Measurements from ENCODE around the gene UBE2Q1. TPM values are rescaled to one million over a fixed set of nuclear protein-coding genes. Genes with fewer than 3 reads are reported as not detected.

UBE2Q1 gene
- total RNA-seq, 2 donors from 2014 or later, result 44.8 to 45.4 TPM

DNA sequence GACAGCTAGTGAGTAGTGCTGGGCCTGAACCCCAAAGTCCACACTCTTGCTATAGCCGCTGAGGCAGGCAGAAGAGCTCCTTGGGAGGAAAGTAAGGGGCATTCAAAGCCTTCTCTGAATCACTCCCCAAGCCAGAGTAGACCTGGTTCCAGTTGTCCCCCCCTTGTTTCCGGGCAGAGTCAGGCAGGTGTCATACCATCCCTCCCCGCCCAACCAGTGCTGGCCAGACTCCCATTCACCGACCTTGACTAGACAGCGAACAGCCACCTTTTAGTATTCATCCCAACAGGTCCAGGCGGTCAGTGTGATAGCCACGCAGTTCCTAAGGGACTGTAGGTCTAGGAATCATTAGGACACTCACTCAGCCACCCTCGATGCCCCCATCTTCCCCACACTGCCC lies 20.9 kb upstream of the UBE2Q1 start:
- intact Hi-C loops (cut with DNase I), result no loop called here
- DNase-seq (ENCODE audit: low spot score), result no peak

DNA sequence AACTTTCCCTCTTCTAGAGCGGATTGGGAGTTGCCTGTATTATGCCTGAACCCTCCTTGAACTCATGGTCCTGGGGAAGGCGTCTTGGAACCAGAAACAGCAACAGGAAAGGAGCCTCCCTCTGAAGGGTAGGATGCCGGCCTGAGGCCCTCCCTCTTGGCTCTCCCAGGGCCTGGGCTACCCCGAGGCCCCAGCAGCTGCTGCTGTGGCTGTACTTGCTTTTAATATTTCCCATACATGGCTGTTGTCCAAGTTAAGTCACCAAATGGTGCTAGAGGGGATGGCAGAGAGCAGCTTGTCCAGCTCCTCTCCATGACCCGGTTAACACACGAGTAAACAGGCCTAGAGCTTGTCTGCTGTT lies 19.6 kb upstream of the UBE2Q1 start:
- DNase-seq (ENCODE audit: low spot score), result no peak

DNA sequence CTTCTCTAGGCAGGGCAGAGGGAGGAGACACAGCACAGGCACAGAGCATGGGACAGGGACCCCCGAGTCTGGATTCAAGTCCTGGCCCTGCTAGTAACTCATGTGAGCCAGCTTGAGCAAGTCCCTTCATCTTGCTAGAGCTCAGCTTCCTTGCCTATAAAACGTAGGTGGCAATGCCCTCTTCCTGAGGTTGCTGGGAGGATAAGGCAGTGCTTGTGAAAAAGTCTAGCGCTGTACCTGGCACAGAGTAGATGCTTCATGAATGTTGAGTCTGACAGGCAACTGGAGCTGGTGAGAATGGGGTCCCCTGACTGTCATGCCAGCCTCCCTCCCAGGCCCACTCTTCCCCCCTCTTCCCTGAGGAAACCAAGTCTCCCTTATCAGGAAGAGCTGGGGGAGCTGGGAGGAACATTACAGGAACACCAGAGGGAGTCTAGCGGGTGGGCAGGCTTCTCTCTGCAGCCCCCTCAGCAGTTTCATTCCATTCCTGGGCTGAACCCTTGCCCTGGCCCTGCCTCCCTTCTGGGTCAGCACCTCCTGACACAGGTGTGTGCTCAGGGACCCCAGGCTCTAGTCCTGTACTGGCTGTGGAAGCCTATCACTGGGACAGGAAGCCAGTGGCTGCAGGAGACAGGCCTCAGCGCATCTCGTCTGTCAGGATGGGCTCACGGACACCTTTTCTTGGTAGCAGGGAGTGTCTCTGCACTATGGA lies 19.0 kb upstream of the UBE2Q1 start:
- intact Hi-C loops (cut with DNase I), result no loop called here
- no peak for DNase-seq (ENCODE audit: low spot score)

More for the DNA sequence above, 19.6 kb upstream of the UBE2Q1 start:
- intact Hi-C loops (cut with DNase I), result no loop called here

DNA sequence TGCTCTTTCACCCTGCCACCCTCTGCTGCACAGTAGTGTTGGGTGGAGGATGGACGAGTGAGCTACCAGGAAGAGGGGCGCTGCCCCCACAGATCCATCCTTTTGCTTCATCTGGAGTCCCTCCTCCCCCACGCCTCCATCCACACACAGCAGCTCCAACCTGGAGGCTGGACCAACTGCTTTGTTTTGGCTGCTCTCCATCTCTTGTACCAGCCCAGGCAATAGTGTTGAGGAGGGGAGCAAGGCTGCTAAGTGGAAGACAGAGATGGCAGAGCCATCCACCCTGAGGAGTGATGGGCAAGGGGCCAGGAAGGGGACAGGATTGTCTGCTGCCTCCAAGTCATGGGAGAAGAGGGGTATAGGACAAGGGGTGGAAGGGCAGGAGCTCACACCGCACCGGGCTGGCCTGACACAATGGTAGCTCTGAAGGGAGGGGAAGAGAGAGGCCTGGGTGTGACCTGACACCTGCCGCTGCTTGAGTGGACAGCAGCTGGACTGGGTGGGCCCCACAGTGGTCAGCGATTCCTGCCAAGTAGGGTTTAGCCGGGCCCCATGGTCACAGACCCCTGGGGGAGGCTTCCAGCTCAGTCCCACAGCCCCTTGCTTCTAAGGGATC lies 17.6 kb upstream of the UBE2Q1 start:
- intact Hi-C loops (cut with DNase I), result no loop called here
- no peak for DNase-seq (ENCODE audit: low spot score)

DNA sequence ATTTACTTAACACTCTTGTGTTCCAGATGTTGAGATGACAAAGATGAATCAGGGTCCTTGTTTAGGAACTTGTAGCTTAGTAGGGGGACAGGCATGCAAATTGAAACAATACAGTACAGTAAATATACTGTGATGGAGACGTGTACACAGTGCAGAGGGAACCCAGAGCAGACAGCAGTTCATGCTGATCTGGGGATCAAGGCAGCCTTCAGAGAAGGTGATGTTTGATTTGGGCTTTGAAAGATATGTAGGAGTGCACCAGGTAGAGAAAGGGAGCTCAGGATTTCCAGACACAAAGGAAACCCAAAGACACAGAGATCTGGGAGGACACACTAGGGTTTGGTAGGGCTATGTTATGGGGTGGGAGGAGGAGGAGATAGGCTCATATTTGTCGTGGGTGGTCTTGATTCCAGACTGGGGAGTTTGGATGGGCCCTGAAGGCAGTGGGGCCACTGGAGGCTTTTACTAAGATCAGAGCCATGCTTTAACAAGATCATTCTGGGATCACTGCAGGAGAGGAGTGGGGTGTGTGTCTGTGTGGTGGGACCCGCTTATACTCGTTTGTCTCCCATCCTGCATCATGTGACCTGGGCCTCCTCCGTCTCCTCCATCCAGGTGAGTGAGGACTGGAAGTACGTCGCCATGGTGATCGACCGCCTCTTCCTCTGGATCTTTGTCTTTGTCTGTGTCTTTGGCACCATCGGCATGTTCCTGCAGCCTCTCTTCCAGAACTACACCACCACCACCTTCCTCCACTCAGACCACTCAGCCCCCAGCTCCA lies 16.9 kb upstream of the UBE2Q1 start:
- intact Hi-C loops (cut with DNase I), result no loop called here
- no peak for DNase-seq (ENCODE audit: low spot score)

DNA sequence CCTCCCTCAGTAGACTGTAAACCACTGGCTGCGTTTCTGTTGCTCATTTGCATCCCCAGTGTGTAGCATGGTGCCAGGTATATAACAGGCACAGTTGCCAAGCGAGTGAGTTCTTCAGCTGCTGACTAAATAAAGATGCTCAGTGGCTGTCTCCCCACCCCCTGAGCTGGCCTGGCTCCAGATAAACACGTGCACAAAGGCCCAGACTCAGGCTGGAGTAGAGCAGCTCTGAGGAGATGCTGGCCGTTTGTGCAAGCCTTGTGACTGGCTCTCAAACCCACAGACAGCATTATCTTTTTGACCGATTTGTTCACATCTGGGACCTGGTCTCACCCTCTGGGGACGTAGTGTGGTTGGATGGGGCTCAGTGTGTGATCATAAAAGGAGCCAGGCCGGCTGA lies 16.3 kb upstream of the UBE2Q1 start:
- no peak for DNase-seq (ENCODE audit: low spot score)
- intact Hi-C loops (cut with DNase I), result no loop called here

DNA sequence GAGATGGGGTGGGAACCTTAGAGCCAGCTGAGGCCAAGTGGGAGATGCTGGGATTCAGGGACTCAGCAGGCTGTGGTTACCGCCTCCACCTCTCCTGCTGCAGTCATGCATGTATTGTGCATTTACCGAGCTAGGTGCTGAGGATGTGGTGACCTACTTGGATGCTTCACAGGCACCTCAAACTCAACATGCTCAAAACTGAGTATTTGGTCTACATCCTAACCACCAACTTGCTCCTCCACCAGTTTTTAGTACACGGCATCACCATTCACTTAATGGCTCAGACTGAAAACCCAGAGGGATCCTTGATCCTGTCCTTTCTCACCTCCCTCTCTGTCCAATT lies 14.7 kb upstream of the UBE2Q1 start:
- intact Hi-C loops (cut with DNase I), result no loop called here
- no peak for DNase-seq (ENCODE audit: low spot score)

DNA sequence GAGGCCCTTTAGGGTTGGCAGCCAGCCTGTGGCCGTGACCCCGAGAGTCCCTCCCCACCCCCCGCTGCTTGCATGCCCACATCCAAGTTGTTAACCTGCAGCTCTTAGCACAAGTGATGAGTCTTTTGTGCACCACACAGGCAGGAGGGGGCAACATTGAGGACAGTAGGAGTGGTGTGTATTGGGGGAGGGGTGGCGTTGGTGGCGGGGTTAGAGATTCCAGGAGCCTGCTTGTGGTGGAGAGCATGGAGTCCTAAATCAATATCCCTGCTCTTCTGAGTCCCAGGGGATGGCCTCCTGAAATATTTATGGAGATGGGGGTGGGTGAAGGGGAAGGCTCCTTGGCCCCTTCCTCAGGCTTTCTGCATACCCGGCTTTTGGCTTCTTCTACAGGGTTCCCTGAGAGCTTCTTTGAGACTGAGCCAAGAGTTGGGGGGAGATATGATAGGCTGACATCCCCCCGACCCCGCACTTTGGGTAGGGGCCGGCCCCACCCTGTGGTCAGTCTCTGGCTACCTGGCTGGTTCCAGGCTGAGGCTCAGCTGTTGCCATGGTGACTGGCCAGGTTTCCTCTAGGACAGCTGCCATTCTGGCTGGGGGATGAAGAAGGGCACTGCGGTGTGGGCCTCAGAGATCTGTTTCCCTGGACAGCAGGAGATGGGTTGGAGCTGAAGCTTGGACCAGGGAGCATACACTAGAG lies 14.2 kb upstream of the UBE2Q1 start:
- intact Hi-C loops (cut with DNase I), result no loop called here
- DNase-seq (ENCODE audit: low spot score), result no peak

DNA sequence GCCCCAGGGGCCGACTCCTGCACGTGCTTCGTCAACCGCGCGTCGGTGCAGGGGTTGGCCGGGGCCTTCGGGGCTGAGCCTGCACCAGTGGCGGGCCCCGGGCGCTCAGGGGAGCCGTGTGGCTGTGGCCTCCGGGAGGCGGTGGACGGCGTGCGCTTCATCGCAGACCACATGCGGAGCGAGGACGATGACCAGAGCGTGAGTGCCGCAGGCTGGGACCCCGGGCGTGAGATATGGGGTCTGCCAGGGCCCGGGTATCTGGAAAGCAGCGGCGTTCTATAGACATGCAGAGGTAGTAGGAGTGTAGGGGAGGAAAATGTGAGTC lies 13.5 kb upstream of the UBE2Q1 start:
- intact Hi-C loops (cut with DNase I), result no loop called here
- DNase-seq (ENCODE audit: low spot score), result no peak

DNA sequence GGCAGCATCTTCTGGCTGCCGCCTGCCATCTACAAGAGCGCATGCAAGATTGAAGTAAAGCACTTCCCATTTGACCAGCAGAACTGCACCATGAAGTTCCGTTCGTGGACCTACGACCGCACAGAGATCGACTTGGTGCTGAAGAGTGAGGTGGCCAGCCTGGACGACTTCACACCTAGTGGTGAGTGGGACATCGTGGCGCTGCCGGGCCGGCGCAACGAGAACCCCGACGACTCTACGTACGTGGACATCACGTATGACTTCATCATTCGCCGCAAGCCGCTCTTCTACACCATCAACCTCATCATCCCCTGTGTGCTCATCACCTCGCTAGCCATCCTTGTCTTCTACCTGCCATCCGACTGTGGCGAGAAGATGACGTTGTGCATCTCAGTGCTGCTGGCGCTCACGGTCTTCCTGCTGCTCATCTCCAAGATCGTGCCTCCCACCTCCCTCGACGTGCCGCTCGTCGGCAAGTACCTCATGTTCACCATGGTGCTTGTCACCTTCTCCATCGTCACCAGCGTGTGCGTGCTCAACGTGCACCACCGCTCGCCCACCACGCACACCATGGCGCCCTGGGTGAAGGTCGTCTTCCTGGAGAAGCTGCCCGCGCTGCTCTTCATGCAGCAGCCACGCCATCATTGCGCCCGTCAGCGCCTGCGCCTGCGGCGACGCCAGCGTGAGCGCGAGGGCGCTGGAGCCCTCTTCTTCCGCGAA lies 12.9 kb upstream of the UBE2Q1 start:
- no peak for DNase-seq (ENCODE audit: low spot score)
- intact Hi-C loops (cut with DNase I), result no loop called here

DNA sequence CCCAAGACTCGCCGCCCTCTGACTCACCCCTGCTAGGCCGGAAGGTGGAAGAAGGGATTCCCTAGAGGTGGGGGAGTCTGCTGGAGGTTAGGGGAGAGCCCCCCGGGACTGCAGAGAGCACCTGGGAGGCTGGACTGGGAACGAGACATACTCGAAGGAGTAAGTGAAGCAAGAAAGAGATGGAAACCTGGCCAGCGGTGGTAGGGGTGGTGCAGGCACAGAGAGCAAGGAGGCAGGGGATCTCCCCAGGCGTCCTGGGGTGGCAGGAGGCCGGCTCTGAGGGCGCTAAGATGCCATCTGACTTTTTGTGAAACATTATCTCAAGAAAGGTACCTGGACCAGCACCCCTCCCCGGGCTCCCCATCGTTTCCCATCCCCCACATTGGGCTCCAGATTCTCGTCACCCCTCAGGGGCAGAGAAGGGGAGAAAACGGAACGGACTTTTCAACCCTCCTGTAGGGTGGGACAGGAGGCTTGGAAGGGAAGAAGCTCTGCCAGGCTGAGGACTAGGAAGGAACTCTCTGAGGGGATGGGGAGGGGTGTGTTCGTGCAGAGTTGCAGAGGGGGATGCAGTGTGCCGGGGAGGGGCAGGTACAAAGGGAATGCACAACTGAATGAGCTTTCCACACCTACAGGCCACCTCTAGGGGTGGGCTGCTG lies 9.8 kb upstream of the UBE2Q1 start:
- intact Hi-C loops (cut with DNase I), result loop anchor here in 1 of 2 donors (10.0 kb wide), 1 partner anchor 317 kb away; no protein-coding TSS in a partner anchor

DNA sequence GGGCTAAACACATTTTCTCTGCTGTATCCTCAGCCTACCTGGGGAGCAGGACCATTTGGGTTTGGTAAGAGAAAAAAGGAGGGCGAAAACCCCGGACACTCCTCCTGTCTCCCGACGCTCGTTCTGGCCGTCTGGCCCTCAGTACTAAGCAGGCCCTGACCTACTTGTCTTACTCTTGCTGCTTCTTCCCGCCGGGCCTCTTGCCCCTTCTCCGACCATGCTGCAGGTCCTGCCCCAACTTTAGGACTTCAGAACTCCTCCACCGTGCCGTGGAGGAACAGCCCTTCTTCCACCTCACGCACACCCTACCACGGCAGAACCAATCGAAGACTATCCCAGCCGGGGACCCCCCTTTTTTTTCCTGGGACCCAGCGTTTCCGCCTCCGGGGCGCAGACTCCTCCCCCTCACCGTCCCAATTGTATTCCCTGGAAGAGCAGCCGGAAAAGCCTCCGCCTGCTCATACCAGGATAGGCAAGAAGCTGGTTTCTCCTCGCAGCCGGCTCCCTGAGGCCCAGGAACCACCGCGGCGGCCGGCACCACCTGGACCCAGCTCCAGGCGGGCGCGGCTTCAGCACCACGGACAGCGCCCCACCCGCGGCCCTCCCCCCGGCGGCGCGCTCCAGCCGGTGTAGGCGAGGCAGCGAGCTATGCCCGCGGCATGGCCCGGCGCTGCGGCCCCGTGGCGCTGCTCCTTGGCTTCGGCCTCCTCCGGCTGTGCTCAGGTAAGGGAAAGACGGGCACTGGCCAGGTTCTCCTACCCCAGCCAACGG lies 9.1 kb upstream of the UBE2Q1 start, which contains the start of gene CHRNB2:
CHRNB2 (plus strand) TSS at position 393 of the 771 bp plus-strand sequence; CDS start at position 660, 267 bp downstream.
- intact Hi-C loops (cut with DNase I), result loop anchor here in 1 of 2 donors (10.0 kb wide), 1 partner anchor 317 kb away; no protein-coding TSS in a partner anchor
- peak; percentile 87 for DNase-seq (ENCODE audit: low spot score)

More for the DNA sequence above, 9.8 kb upstream of the UBE2Q1 start:
- no peak for DNase-seq (ENCODE audit: low spot score)

DNA sequence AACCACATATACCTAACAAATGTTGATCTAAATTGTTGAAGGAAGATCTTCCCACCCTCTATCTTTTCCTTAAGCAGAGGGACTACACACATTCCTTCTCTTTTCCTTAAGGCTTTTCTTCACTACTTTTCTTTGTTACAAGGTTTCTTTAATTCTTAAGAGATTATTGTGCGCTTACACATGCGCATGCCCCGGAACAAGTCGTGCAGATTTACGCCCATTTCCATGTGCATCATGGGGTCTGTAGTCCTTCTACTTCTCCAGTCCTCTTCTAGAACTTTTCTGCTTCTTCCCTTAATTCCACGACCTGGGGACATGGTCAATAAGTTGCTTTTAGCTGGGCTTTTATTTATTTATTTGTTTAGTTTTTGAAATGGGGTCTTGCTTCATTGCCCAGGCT lies 7.4 kb upstream of the UBE2Q1 start:
- intact Hi-C loops (cut with DNase I), result loop anchor here in 1 of 2 donors (10.0 kb wide), 1 partner anchor 319 kb away; no protein-coding TSS in a partner anchor
- DNase-seq (ENCODE audit: low spot score), result no peak

DNA sequence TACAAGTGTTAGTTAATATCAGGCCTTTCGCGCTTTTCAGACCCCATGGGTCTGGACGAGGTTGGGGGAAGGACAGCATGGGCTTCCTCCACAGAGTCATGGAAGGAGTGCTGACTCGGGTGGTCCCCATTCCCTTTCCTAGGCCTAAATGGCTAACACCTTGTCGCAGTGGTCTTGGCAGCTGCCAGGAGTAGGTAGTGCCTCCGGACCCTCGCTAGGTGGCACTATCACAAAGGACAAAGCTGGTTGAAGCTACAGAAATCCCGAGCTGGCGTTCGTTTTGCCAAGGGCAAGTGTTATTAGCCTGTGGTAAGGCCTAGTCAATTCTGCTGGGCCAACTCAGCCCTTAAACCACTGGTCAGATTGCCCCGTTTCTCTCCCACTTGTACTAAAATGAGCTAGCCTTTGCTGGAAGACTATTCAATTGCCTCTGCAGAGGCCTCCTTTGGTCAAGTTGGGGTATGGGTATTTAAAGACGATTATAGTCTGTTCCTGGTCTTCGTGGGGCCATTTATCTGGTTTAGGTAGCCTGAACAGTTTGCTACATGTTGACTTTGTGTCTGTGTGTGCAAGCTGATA lies 1.1 kb upstream of the UBE2Q1 start:
- intact Hi-C loops (cut with DNase I), result loop anchor here (5.0 to 10.0 kb wide), 3 partner anchors 87 to 325 kb away; partner anchors contain the start of gene KCNN3 (in 1 of the 2)

DNA sequence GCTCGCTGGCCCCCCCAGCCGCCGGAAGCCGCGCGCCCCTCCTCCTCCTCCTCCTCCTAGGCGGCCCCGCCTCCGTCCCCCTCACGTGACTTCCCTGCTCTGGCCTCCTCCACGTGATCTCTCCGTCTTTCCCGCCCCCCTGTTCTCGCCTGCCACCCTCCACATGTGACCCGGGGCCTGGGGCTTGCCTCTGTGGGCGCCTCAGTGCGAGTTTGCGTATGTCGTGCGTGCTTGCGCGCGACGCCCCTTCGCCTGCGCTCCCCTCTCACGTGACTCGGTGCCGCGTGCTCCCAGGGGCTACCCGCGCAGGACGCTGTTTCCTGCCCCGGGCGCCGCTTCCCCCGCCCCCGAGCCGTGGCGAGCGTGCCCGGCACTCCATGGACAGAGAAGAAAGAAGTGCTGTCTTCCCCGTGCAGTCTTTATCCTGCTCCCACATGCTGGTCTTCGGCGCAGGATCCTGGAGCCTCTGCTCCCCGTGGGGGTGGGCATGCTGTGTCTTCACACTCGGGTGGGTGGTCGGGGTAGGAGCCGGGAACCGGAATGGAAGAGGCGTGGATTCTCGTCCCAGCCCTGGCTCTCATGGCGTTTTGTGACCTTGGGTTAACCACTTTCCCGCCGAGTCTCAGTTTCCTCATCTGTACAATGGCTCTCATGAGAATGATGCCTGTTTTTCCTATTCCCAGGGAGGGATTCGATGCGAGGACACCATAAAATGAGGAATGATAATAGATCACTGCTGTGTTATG lies 431 bp upstream of the UBE2Q1 start:
- intact Hi-C loops (cut with DNase I), result loop anchor here in 1 of 2 donors (5.0 kb wide), 1 partner anchor 87 kb away; no protein-coding TSS in a partner anchor

More for the DNA sequence above, 1.1 kb upstream of the UBE2Q1 start:
- DNase-seq (ENCODE audit: low spot score), result peak; percentile 94

DNA sequence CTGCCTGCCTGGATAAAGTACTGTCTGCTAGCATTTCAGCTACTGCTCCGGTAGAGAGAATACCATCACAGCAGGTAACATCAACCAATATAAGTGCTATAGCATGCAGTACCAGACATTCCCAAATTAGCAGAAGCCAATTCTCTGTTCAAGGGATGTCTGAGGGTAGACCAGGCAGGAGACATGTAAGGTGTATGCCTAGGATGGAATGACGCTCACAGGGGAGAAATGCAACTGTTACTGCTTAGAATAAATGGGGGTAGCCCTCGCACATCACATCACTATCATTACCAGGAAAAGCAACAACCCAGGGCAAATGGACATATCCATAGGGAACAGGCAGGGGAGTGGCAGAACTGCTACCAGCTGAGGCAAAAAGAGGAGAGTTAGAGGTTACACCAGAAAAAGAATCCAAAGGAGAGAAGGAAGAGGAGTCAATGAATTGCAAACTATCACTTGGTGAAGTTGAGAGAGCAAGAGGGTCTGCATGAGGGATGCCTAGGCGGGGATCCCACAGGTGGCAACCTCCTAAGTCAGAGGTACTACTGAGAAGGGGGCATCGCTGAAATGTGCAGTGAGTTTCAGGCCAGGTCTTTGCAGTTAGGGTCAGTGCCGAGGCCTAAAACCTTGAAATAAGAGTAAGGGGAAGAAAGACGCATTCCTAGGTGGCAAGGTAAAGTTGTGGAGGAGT lies 1.1 kb downstream of the UBE2Q1 start:
- intact Hi-C loops (cut with DNase I), result loop anchor here in 1 of 2 donors (5.0 kb wide), 1 partner anchor 85 kb away; no protein-coding TSS in a partner anchor
- DNase-seq (ENCODE audit: low spot score), result no peak

More for the DNA sequence above, 431 bp upstream of the UBE2Q1 start:
- peak; percentile 100 for DNase-seq (ENCODE audit: low spot score)
